ENCODE results near the gene KAT5. TPM values are rescaled to one million over a fixed set of nuclear protein-coding genes. Genes with fewer than 3 reads are reported as not detected.

The KAT5 gene
- total and polyA plus RNA-seq, 2 of the 13 experiments (the other 11 are each of a cell fraction or from before 2014, with no cell fraction given), result 35.2 to 48.3 TPM

GRCh38 chr11:65711785-65712632, at the start of gene KAT5 (continued):
- TF ChIP-seq ZNF280D (CRISPR knock-in tag; IDR thresholded peaks at IDR 0.05) (peak; percentile 75; the same call in 1 of the 2 replicates), RFXAP (CRISPR knock-in tag; IDR thresholded peaks at IDR 0.05; ENCODE audit: borderline replicate concordance) (no peak), FOXC1 (CRISPR knock-in tag; IDR thresholded peaks at IDR 0.05; ENCODE audit: borderline replicate concordance) (peak; percentile 92), ZNF792 (CRISPR knock-in tag; IDR thresholded peaks at IDR 0.05) (peak; percentile 97), ZBTB26 (CRISPR knock-in tag; IDR thresholded peaks at IDR 0.05; ENCODE audit: borderline replicate concordance) (peak; percentile 92), ATF2 (CRISPR knock-in tag; IDR thresholded peaks at IDR 0.05) (peak; percentile 72), PAF1 (CRISPR knock-in tag; IDR thresholded peaks at IDR 0.05) (no peak), POGK (CRISPR knock-in tag; conservative IDR thresholded peaks at IDR 0.05) (peak; percentile 79; the same call in 1 of the 2 replicates), TERF1 (CRISPR knock-in tag; IDR thresholded peaks at IDR 0.05) (peak; percentile 75; the same call in 1 of the 2 replicates), ZNF598 (CRISPR knock-in tag; IDR thresholded peaks at IDR 0.05; ENCODE audit: borderline replicate concordance) (peak; percentile 98), NFKB2 (CRISPR knock-in tag; IDR thresholded peaks at IDR 0.05; ENCODE audit: borderline replicate concordance) (peak; percentile 96; the same call in 1 of the 2 replicates), ZNF703 (CRISPR knock-in tag; IDR thresholded peaks at IDR 0.05; ENCODE audit: borderline replicate concordance) (peak; percentile 81), ADNP (CRISPR knock-in tag; IDR thresholded peaks at IDR 0.05) (no peak), KAT2B (IDR thresholded peaks at IDR 0.05; ENCODE audit: borderline replicate concordance, low read depth, low read length) (no peak), SP140L (CRISPR knock-in tag; IDR thresholded peaks at IDR 0.05; ENCODE audit: borderline replicate concordance) (no peak), RXRA (CRISPR knock-in tag; IDR thresholded peaks at IDR 0.05) (peak; percentile 81; the same call in 1 of the 2 replicates), ZBTB33 (CRISPR knock-in tag; IDR thresholded peaks at IDR 0.05) (peak; percentile 86)
